MCF 10A (cell line): ENCODE data around the gene GSTP1. TPM values are rescaled to one million over a fixed set of nuclear protein-coding genes. Genes with fewer than 3 reads are reported as not detected.
"Not testable (repeated sequence)": the region's sequence is repeated elsewhere in the genome, so short reads cannot be mapped to it uniquely, and the experiment has no call there.

Source experiments
- BruUV-seq: library from RNA; stranded (reverse); fragments of 400-500 nt; replicated peaks from 2 replicates; lab custom pipeline; 2021; lab: Mats Ljungman, UMichigan
- CTCF ChIA-PET: fragments of 300-600 bp; sonication (Branson Sonifier 250); formaldehyde crosslinking; extraction: SDS; loops from one replicate; lab custom pipeline; 2021; ENCODE audit warnings: antibody characterized with exemption, inconsistent platforms; lab: Yijun Ruan, JAX
- POLR2A ChIA-PET: fragments of 300-600, 350-650 bp; sonication (Branson Sonifier 250); formaldehyde crosslinking; extraction: SDS; loops from one replicate; lab custom pipeline; 2020; ENCODE audit warnings: antibody characterized with exemption, inconsistent platforms; lab: Yijun Ruan, JAX
- DNase-seq: peaks from one replicate; pipeline ENCODE4 v3.0.0-alpha.2; 2018; ENCODE audit not compliant: unreplicated experiment
- H3K27ac Mint-ChIP-seq: one replicate; pipeline ENCODE4 v1.8.0; 2022; ENCODE audit warnings: mild to moderate bottlenecking, low read depth, mixed read lengths; ENCODE audit not compliant: unreplicated experiment
- H3K27me3 Mint-ChIP-seq: one replicate; pipeline ENCODE4 v1.8.0; 2022; ENCODE audit warnings: mixed read lengths; ENCODE audit not compliant: insufficient read depth, unreplicated experiment
- H3K36me3 Mint-ChIP-seq: one replicate; pipeline ENCODE4 v1.8.0; 2022; ENCODE audit warnings: mild to moderate bottlenecking, moderate library complexity, mixed read lengths; ENCODE audit not compliant: insufficient read depth, unreplicated experiment
- H3K4me1 Mint-ChIP-seq: one replicate; pipeline ENCODE4 v1.8.0; 2022; ENCODE audit warnings: mixed read lengths; ENCODE audit not compliant: insufficient read depth, unreplicated experiment
- H3K4me3 Mint-ChIP-seq: one replicate; pipeline ENCODE4 v1.8.0; 2022; ENCODE audit warnings: mild to moderate bottlenecking, moderate library complexity, mixed read lengths; ENCODE audit not compliant: unreplicated experiment
- H3K9me3 Mint-ChIP-seq: one replicate; pipeline ENCODE4 v1.8.0; 2022; ENCODE audit warnings: mixed read lengths; ENCODE audit not compliant: unreplicated experiment
- intact Hi-C: fragments of 100-400 bp; cut with micrococcal nuclease; formaldehyde crosslinking; loops from 2 replicates; pipeline ENCODE4 v1.14.1; 2022
- total RNA-seq: library from RNA; stranded (reverse); gene quantifications from 2 replicates; pipeline ENCODE4 v1.2.3, GENCODE V29; 2022
- TF ChIP-seq, protein P1 (sequence below): fragments of 200-600 bp; IDR thresholded peaks from one replicate; pipeline ENCODE4 v1.8.0; 2022; ENCODE audit warnings: antibody characterized with exemption, mild to moderate bottlenecking; ENCODE audit not compliant: unreplicated experiment

The GSTP1 gene
- total RNA-seq, 1 experiment from 2014 or later, result 1,641 TPM

DNA sequence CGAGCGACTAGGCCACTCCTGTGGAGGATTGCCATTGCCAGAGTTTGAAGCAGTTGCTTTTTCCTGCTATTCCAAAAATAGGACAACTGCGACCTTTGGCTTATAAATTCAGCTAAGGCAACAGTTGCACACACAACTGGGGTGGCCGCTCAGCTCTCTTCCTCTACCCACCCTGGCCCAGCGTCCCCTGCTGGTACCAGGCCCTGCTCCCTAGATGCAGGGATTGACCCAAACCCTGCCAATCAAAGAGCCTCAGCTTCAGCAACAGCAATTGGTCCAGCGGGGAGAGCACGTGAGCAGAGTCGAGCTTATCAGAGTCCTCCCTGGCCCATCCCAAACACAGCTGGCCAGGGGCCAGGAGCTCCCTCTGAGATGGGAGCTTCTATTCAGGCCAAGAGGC is 38.3 kb upstream of the GSTP1 start:
- TF ChIP-seq, protein P1, sequence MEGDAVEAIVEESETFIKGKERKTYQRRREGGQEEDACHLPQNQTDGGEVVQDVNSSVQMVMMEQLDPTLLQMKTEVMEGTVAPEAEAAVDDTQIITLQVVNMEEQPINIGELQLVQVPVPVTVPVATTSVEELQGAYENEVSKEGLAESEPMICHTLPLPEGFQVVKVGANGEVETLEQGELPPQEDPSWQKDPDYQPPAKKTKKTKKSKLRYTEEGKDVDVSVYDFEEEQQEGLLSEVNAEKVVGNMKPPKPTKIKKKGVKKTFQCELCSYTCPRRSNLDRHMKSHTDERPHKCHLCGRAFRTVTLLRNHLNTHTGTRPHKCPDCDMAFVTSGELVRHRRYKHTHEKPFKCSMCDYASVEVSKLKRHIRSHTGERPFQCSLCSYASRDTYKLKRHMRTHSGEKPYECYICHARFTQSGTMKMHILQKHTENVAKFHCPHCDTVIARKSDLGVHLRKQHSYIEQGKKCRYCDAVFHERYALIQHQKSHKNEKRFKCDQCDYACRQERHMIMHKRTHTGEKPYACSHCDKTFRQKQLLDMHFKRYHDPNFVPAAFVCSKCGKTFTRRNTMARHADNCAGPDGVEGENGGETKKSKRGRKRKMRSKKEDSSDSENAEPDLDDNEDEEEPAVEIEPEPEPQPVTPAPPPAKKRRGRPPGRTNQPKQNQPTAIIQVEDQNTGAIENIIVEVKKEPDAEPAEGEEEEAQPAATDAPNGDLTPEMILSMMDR, result no peak
- ChIA-PET POLR2A (interaction anchor here (0.6 to 1.7 kb wide), 2 partner anchors 9 to 38 kb away, joined by 4 to 7 read pairs; partner anchors contain the start of gene GSTP1), CTCF (no interaction called here)
- BruUV-seq, result no TSS peak
- H3K27me3 Mint-ChIP-seq, result no peaks in the 10 kb centered on the region
- no peak for DNase-seq
- H3K4me1 Mint-ChIP-seq, result no peaks in the 10 kb centered on the region
- no peaks in the 10 kb centered on the region for H3K9me3 Mint-ChIP-seq
- intact Hi-C loops, result no loop called here
- H3K4me3 Mint-ChIP-seq, result no peak overlapping the region
- H3K36me3 Mint-ChIP-seq, result peaks cover 6% of the 10 kb centered on the region
- H3K27ac Mint-ChIP-seq, result no peak overlapping the region

DNA sequence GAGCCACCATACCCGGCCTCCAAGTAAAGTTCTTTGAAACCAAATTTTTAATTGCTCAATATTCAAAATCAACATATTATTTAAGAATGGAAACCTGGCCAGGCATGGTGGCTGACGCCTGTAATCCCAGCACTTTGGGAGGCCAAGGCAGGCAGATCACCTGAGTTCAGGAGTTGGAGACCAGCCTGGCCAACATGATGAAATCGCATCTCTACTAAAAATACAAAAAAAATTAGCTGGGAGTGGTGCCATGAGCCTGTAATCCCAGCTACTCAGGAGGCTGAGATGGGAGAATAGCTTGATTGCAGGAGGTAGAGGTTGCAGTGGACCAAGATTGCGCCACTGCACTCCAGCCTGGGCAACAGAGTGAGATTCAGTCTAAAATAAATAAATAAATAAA is 35.5 kb upstream of the GSTP1 start:
- H3K9me3 Mint-ChIP-seq, H3K4me1 Mint-ChIP-seq, H3K27me3 Mint-ChIP-seq, intact Hi-C loops, CTCF ChIA-PET, H3K36me3 Mint-ChIP-seq, DNase-seq, H3K27ac Mint-ChIP-seq, BruUV-seq, POLR2A ChIA-PET, H3K4me3 Mint-ChIP-seq: not testable (repeated sequence)

DNA sequence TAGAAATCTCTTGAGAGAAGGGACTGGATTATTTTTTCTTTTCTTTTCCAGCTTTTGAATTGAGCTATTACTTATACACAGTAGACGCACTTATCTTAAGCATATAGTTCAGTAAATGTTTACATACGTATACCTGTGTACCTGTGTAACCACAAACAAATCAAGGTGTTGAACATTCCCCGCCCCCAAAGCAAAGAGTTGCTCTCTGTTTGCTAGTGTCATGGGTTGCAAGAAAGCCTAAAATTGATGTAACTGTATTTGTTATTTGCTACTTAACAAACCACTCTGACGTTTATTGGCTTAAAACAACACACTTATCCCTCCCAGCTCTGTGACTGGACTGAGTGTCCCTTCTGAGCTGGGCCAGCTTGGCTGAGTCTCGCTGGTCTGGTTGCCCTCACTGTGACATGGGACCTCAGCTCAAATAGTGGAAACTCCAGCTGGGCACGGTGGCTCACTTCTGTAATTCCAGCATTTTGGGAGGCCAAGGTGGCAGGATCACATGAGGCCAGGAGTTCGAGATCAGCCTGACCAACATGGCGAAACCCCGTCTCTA is 35.0 kb upstream of the GSTP1 start:
- no peaks in the 10 kb centered on the region for H3K27me3 Mint-ChIP-seq
- POLR2A ChIA-PET, result no interaction called here
- no peak for DNase-seq
- CTCF ChIA-PET, result no interaction called here
- no TSS peak for BruUV-seq
- H3K4me1 Mint-ChIP-seq, result no peaks in the 10 kb centered on the region
- no peak overlapping the region for H3K27ac Mint-ChIP-seq
- peaks cover 8% of the 10 kb centered on the region for H3K9me3 Mint-ChIP-seq
- TF ChIP-seq, protein P1, result no peak
- H3K36me3 Mint-ChIP-seq, result peaks cover 7% of the 10 kb centered on the region
- intact Hi-C loops, result no loop called here
- H3K4me3 Mint-ChIP-seq, result no peak overlapping the region

DNA sequence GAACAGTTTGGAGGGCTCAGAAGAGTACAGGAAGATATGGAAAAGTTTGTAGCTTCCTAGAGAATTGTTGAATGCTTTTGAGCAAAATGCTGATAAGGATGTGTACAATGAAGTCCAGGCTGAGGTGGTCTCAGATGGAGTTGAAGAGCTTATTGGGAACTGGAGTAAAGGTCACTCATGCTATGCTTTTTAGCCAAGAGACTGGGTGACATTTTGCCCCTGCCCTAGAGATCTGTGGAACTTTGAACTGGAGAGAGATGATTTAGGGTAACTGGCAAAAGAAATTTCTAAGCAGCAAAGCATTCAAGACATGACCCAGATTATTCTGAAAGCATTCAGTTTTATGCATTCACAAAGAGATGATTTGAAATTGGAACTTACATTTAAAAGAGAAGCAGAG is 32.5 kb upstream of the GSTP1 start:
- ChIA-PET CTCF (interaction anchor here (0.7 kb wide), 1 partner anchor 42 kb away, joined by 3 read pairs; no protein-coding TSS in a partner anchor), POLR2A (no interaction called here)
- Mint-ChIP-seq H3K4me1 (no peaks in the 10 kb centered on the region), H3K27me3 (no peaks in the 10 kb centered on the region), H3K9me3 (peaks cover 8% of the 10 kb centered on the region), H3K27ac (no peak overlapping the region), H3K36me3 (peaks cover 7% of the 10 kb centered on the region), H3K4me3 (no peak overlapping the region)
- TF ChIP-seq, protein P1, result no peak
- BruUV-seq, result no TSS peak
- no peak for DNase-seq
- intact Hi-C loops, result no loop called here

DNA sequence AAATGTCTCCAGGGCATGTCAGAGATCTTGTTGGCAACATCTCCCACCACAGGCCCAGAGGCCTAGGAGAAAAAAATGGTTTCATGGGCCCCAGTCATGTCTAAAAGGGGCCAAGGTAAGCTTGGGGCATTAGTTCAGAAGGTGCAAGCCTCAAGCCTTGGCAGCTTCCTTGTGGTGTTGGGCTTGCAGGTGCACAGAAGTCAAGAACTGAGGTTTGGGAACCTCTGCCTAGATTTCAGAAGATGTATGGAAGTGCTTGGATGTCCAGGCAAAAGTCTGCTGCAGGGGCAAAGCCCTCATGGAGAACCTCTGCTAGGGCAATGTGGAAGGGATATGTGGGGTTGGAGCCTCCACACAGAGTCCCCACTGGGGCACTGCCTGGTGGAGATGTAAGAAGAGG is 31.9 kb upstream of the GSTP1 start:
- BruUV-seq, H3K27me3 Mint-ChIP-seq, H3K4me1 Mint-ChIP-seq, H3K4me3 Mint-ChIP-seq, H3K36me3 Mint-ChIP-seq, H3K9me3 Mint-ChIP-seq, DNase-seq, POLR2A ChIA-PET, intact Hi-C loops, H3K27ac Mint-ChIP-seq: not testable (repeated sequence)
- CTCF ChIA-PET, result interaction anchor here (0.7 kb wide), 2 partner anchors 41 to 807 kb away, joined by 3 read pairs; no protein-coding TSS in a partner anchor
